ENCODE measurements around the gene KAZN.

DNA sequence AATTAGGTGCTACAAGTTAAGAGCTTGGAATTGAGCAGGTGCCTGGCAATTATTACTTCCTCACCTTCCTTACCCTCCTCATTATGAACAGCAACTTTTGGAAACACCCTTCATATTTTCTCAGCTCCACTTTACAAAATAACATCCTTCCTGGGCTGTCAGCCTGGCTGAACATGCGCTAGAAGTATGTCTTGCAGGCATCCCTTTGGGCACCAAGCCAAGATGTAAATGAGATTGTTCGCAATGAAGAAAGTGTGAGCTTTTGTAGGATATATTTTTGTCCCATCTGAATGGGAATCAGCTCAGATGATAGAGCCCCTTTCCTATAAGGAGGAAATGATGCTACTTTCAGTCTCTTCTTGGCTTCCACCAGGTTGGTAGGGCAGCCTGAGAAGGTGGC is 245.9 kb downstream of the KAZN start:
- TF ChIP-seq, protein P1, sequence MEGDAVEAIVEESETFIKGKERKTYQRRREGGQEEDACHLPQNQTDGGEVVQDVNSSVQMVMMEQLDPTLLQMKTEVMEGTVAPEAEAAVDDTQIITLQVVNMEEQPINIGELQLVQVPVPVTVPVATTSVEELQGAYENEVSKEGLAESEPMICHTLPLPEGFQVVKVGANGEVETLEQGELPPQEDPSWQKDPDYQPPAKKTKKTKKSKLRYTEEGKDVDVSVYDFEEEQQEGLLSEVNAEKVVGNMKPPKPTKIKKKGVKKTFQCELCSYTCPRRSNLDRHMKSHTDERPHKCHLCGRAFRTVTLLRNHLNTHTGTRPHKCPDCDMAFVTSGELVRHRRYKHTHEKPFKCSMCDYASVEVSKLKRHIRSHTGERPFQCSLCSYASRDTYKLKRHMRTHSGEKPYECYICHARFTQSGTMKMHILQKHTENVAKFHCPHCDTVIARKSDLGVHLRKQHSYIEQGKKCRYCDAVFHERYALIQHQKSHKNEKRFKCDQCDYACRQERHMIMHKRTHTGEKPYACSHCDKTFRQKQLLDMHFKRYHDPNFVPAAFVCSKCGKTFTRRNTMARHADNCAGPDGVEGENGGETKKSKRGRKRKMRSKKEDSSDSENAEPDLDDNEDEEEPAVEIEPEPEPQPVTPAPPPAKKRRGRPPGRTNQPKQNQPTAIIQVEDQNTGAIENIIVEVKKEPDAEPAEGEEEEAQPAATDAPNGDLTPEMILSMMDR (conservative IDR thresholded peaks at IDR 0.05): no peak
- TF ChIP-seq EZH2 (IDR thresholded peaks at IDR 0.05; ENCODE audit: low read depth): no peak
